ENCODE data around the gene ORC6.

Gene ORC6

GRCh38 chr16:46701615-46702014 is 12.2 kb downstream of the ORC6 start:
- DNase-seq = no peak

- DNase-seq = no peak
Observed at GRCh38 chr16:46702030-46702429, 12.6 kb downstream of the ORC6 start.

DNA sequence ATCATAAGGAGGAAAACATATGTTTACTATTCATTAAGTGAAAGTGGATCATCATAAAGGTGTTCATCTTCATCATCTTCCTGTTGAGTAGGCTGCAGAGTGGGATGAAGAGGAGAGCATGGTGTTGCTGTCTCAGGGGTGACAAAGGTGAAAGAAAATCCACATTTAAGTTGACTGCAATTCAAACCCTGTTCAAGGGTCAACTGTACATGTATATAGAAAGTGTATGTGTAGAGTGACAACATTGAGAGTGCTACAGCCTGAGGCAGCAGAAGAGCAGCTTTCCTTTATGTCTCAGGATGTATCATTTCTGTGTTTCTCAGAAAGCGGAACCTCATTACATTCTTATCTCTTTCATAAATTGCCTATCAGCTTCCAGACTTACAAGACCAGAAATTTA is 17.2 kb downstream of the ORC6 start:
- DNase-seq = no peak

GRCh38 chr16:46709469-46710005 is 20.1 kb downstream of the ORC6 start:
- no peak for DNase-seq

- DNase-seq = no peak
Observed at GRCh38 chr16:46711106-46712058, 21.9 kb downstream of the ORC6 start.

DNA sequence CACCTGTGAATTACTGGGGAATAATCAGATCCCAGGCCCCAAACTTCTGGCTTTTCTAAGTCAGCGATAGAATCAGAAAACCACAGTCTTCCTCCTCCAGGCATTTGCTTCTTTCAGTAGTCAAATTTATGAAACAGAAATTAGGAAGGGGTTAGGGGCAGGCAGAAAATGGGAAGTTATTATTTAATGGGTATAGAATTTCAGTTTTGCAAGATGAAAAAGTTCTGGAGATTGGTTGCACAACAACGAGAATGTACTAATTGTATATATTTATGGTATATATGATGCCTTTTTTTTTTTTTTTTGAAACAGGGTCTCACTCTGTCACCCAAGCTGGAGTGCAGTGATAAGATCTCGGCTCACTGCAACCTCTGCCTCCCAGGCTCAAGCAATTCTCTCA is 23.5 kb downstream of the ORC6 start:
- no peak for DNase-seq

- no peak for DNase-seq
Observed at GRCh38 chr16:46713634-46714033, 24.2 kb downstream of the ORC6 start.

DNA sequence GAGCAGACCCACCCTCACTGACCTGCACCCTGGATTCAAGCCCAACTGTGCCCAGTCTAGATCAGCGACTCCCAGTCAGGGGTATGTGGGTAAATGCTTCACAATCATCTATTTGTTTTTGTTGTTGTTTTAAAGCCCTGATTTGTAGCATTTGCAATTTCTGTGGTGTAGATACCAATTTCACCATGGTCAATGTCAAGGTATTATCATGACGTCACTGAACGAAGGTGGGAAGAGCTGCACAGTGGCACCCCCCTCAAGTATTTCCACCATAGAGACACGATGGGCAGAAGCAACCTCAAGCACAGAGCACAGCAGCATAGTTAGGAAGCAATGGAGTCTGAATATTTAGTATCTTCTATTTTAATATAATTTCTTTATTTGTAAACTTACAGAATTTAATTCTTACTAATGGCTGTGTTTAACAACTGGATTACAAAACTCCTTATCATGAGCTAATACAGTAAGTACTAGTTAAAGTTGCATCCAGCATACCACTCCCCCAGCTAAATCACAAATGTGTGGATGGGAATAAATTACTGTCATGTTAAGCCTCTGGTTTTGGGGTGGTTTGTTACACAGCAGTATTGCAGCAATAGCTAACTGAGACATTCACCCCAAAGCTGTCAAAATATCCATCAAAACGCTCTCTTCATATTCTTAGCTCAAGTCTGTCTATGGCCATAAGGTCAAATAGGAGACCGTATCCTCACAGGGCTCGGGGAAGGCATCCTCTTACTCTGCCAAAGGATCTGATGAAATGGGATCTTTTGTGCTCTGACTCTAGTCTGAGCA is 25.5 kb downstream of the ORC6 start:
- no peak for DNase-seq

DNA sequence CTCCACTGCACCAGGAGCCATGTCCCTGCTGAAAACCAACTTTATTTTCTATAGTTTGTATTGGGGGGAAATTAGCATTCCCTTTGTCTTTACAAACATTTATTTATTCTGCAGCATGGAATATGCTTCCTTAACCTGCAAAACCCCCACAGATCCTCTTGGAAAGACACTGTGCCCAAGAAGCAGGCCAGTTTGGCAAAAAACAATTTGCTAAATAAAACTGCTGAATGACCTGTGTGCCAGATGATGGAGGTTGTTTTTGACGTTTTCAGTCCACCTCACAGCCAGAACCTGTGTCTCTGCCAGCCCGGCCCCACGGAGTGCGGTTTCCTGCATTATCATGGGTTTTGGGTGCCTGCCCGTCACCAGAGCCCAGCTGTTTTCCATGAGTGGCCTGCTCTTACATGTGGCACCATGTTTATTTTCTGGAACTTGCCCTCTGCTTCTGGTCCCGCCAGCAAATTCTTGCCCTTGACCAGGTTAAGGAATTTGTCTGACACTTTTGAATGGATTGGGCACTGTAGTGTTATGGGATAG is 26.4 kb downstream of the ORC6 start:
- no peak for DNase-seq

GRCh38 chr16:46717692-46718091 is 28.2 kb downstream of the ORC6 start:
- no peak for DNase-seq

DNA sequence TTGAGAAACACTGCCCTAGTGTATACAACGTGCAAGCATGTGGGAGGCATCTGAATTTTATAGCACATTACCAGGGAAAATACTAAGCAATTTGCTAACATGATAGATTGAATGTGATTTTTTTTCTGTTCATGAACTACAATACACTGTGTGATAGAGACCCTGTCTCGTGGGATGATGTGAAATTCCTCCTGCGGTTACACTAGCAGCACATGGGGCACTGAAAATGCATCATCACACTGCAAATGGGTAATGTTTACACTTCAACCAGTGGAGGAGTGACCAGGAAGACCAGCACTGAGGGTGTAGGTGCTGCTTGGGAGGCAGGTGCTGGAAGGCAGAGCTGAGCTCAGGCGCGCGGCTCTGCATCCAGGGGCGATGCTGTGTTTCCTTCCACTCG is 28.8 kb downstream of the ORC6 start:
- DNase-seq = no peak

DNA sequence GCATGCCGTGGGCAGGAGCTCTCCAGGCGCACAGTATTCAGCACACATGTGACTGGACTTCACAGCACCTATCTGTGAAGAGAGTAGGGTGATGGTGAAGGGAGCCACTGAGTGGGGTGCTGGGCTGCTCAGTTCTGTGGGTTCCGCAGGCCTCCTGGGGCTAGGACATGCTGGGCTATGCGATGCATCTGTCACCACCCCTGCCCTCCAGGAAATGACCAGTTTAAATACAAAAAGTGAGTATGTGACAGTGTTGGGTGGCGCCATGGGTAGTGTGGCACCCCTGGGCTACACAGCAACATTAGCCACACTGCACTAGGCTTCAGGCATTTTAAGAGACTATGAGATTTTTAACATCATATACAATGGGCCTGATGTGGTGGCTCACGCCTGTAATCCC is 30.1 kb downstream of the ORC6 start:
- no peak for DNase-seq

DNA sequence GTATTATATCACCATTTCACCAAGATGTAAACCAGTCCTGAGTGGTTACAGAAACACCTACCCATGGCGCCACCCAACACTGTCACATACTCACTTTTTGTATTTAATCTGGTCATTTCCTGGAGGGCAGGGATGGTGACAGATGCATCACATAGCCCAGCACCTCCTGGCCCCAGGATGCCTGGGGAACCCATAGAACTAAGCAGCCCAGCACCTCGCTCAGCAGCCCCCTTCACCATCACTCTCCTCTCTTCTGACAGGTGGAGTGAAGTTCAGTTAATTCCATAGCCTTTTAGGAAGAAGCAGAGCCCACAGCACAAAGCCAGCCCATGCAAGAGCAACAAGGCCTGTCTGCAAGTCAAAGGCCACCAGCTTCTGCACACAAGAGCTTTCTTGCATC is 31.2 kb downstream of the ORC6 start:
- no peak for DNase-seq

DNA sequence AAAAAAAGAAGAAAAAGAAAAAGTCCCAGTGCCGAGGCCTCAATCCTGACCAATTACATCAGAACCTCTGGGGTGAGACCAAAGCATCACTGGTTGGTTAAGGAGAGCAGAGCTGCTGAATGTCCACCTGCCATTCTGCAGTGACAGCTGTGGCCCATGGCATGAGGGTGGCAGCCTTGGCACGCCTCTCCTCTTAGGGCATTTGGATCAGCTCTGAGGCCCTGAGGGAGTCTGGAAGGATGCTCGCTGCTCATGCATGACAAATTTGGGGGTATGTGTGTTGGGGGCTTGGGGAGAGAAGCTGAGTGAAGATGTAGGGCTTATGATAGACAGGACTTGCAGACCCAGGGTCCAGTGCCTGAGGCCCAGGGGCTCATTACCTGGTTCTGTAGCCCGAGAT is 32.4 kb downstream of the ORC6 start:
- no peak for DNase-seq

GRCh38 chr16:46727184-46727583 is 37.7 kb downstream of the ORC6 start:
- DNase-seq = no peak

DNA sequence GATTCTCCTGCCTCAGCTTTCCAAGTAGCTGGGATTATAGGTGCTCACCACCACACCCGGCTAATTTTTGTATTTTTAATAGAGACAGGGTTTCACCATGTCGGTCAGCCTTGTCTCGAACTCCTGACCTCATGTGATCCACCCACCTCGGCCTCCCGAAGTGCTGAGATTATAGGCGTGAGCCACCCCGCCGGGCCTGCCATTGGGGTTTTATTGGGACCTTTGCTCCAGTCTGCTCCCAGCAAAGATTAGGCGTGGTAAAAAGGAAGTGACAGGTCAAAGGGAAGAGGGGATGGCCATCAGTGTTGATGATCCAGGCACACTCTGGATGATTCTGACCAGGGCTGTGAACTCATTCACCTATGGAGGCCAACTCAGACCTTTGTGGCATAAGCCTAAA is 38.2 kb downstream of the ORC6 start:
- no peak for DNase-seq

- no peak for DNase-seq
Observed at GRCh38 chr16:46728806-46729205, 39.3 kb downstream of the ORC6 start.

GRCh38 chr16:46729326-46729995 is 40.0 kb downstream of the ORC6 start:
- no peak for DNase-seq

- no peak for DNase-seq
Observed at GRCh38 chr16:46730126-46730525, 40.7 kb downstream of the ORC6 start.

- DNase-seq = no peak
Observed at GRCh38 chr16:46730801-46731690, 41.6 kb downstream of the ORC6 start.

- no peak for DNase-seq
Observed at GRCh38 chr16:46731691-46732555, 42.5 kb downstream of the ORC6 start.
